ENCODE results near the gene MAPK8.

The MAPK8 gene

GRCh38 chr10:48291190-48291589 lies 15.3 kb upstream of the MAPK8 start:
- CTCF ChIA-PET, result interaction anchor here (0.7 to 1.0 kb wide), 2 partner anchors 10 to 164 kb away, joined by 3 read pairs; no protein-coding TSS in a partner anchor
- POLR2A ChIA-PET, result no interaction called here
- no peaks in the 10 kb centered on the region for H3K4me1 ChIP-seq (ENCODE audit: control insufficient read depth, insufficient read depth, low read length)

More at GRCh38 chr10:48291190-48291589, 15.3 kb upstream of the MAPK8 start:
- no peak for TF ChIP-seq KLF10 (tag by site-specific recombination; IDR thresholded peaks at IDR 0.05)
- no peak for TF ChIP-seq KLF9 (tag by site-specific recombination; IDR thresholded peaks at IDR 0.05; ENCODE audit: low read depth)
- no peak for TF ChIP-seq GLI4 (tag by site-specific recombination; IDR thresholded peaks at IDR 0.05)
- TF ChIP-seq KLF1 (tag by site-specific recombination; IDR thresholded peaks at IDR 0.05), result no peak
- no peak for TF ChIP-seq ZBTB1 (tag by site-specific recombination; IDR thresholded peaks at IDR 0.05)
- TF ChIP-seq HIC1 (tag by site-specific recombination; IDR thresholded peaks at IDR 0.05), result no peak
- no peak for TF ChIP-seq ZNF366 (tag by site-specific recombination; conservative IDR thresholded peaks at IDR 0.05)
- TF ChIP-seq ZNF362 (tag by site-specific recombination; IDR thresholded peaks at IDR 0.05), result no peak
- TF ChIP-seq IKZF3 (tag by site-specific recombination; IDR thresholded peaks at IDR 0.05), result no peak
- TF ChIP-seq ZNF37A (tag by site-specific recombination; IDR thresholded peaks at IDR 0.05), result no peak
- no peak for TF ChIP-seq ZSCAN18 (tag by site-specific recombination; IDR thresholded peaks at IDR 0.05)
- TF ChIP-seq ZBTB11 (tag by site-specific recombination; conservative IDR thresholded peaks at IDR 0.05; ENCODE audit: low read depth), result no peak
- no peak for TF ChIP-seq ZNF514 (tag by site-specific recombination; IDR thresholded peaks at IDR 0.05)
- no peak for TF ChIP-seq ZNF221 (tag by site-specific recombination; IDR thresholded peaks at IDR 0.05; ENCODE audit: borderline replicate concordance)
- TF ChIP-seq ZNF404 (tag by site-specific recombination; IDR thresholded peaks at IDR 0.05), result no peak
- no peak for TF ChIP-seq KLF8 (tag by site-specific recombination; IDR thresholded peaks at IDR 0.05)
- TF ChIP-seq FEZF1 (tag by site-specific recombination; IDR thresholded peaks at IDR 0.05), result no peak
- TF ChIP-seq ZNF324 (tag by site-specific recombination; IDR thresholded peaks at IDR 0.05), result no peak
- TF ChIP-seq ZSCAN16 (tag by site-specific recombination; IDR thresholded peaks at IDR 0.05), result no peak
- TF ChIP-seq ZNF341 (tag by site-specific recombination; IDR thresholded peaks at IDR 0.05; ENCODE audit: low read depth), result no peak
- no peak overlapping the region for H3K4me3 ChIP-seq (ENCODE audit: low read depth, low read length)
- H3K27ac ChIP-seq (ENCODE audit: extremely low read depth, low read depth, low read length), result no peak overlapping the region
- H3K9me3 ChIP-seq (ENCODE audit: control insufficient read depth, insufficient read depth, low read depth, low read length), result no peaks in the 10 kb centered on the region
- no peaks in the 10 kb centered on the region for H3K36me3 ChIP-seq (ENCODE audit: control insufficient read depth in 2 of 2, insufficient read depth in 1 of 2, low read length in 2 of 2)

Measured in HEK293 (cell line).